ENCODE results near the gene GPHN. TPM values are rescaled to one million over a fixed set of nuclear protein-coding genes. Genes with fewer than 3 reads are reported as not detected.

The GPHN gene
- total and polyA plus RNA-seq, 10 of the 15 experiments (the other 5 are each of a cell fraction or from before 2014, with no cell fraction given) = 22.3 to 48.8 (median 33.1) TPM

DNA sequence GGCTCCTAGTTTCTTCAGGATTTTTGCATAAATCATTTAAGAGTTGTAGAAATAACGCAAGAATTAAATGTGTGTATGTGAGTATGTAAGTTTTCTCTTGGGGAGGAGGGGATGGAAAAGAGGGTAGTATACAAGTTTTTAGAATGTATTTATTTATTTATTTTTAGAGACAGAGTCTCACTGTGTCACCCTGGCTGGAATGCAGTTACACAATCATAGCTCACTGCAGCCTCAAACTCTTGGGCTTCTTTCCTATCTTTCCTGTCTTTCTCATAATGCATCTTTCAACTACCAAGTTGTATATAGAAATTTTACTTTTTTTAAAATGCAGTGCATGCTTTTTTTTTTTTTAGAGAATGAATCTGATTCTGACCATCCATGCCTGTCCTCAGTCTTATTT lies 412.2 kb downstream of the GPHN start:
- Histone ChIP-seq H3K36me3 (ENCODE audit: control insufficient read depth in 2 of 2, insufficient read depth in 2 of 2, low read length in 1 of 2) (no peaks in the 10 kb centered on the region; a peak in 1 of 4 replicates), H3K4me2 (ENCODE audit: control insufficient read depth, insufficient read depth) (no peak overlapping the region), H3K27me3 (replicated peaks in 1 of 2; ENCODE audit: control insufficient read depth in 2 of 2, insufficient read depth in 2 of 2, low read length in 1 of 2) (no peaks in the 10 kb centered on the region), H3K27ac (ENCODE audit: control insufficient read depth, insufficient read depth) (no peak overlapping the region), H4K20me1 (ENCODE audit: control insufficient read depth, insufficient read depth) (no peaks in the 10 kb centered on the region), H3K79me2 (ENCODE audit: control insufficient read depth, insufficient read depth, low read length) (no peaks in the 10 kb centered on the region), H3K4me1 (ENCODE audit: control insufficient read depth, insufficient read depth, low read length) (no peaks in the 10 kb centered on the region), H3K9me3 (replicated peaks; ENCODE audit: control insufficient read depth, insufficient read depth, low read length) (no peaks in the 10 kb centered on the region), H3K9ac (ENCODE audit: control insufficient read depth, insufficient read depth, low read length) (no peak overlapping the region), H2AFZ (ENCODE audit: control insufficient read depth, low read depth, low read length) (no peak overlapping the region), H3K4me3 (no peak overlapping the region)
- ChIA-PET RAD21 (ENCODE audit: unreplicated experiment) (no interaction called here), POLR2A (no interaction called here), SMC1A (ENCODE audit: uncharacterized antibody, unreplicated experiment) (no interaction called here), CTCF (interaction anchor here (0.7 kb wide), 1 partner anchor 10 kb away, joined by 3 read pairs; no protein-coding TSS in a partner anchor)
- in situ Hi-C loops (cut with MboI) (no loop called here), intact Hi-C loops (cut with micrococcal nuclease; ENCODE audit: unreplicated experiment) (no loop called here)
- DNase-seq (ENCODE audit: low read depth, low spot score) = no peak
- no peak for ATAC-seq
- no peak for TF ChIP-seq MTA3 (IDR thresholded peaks at IDR 0.05; ENCODE audit: borderline replicate concordance, low read length)
- TF ChIP-seq CHD2 (IDR thresholded peaks at IDR 0.05; ENCODE audit: borderline replicate concordance, low read depth, low read length) = no peak
- no peak for TF ChIP-seq PML (IDR thresholded peaks at IDR 0.05; ENCODE audit: low read length)
- TF ChIP-seq, protein P1, sequence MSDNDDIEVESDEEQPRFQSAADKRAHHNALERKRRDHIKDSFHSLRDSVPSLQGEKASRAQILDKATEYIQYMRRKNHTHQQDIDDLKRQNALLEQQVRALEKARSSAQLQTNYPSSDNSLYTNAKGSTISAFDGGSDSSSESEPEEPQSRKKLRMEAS (IDR thresholded peaks at IDR 0.05; ENCODE audit: low read depth, low read length) = no peak
- TF ChIP-seq ZNF274 (IDR thresholded peaks at IDR 0.05; ENCODE audit: insufficient read depth, insufficient read length) = no peak
- TF ChIP-seq EED (IDR thresholded peaks at IDR 0.05; ENCODE audit: low read depth) = no peak
- no peak for TF ChIP-seq NR2C2 (IDR thresholded peaks at IDR 0.05; ENCODE audit: borderline replicate concordance, control insufficient read depth, insufficient read length, low read depth)
- no peak for TF ChIP-seq MTA2 (IDR thresholded peaks at IDR 0.05; ENCODE audit: low read depth)
- no peak for TF ChIP-seq STAT3 (IDR thresholded peaks at IDR 0.05; ENCODE audit: low read depth, low read length)
- no peak for TF ChIP-seq ZBED1 (IDR thresholded peaks at IDR 0.05; ENCODE audit: borderline replicate concordance)
- TF ChIP-seq, protein P2, sequence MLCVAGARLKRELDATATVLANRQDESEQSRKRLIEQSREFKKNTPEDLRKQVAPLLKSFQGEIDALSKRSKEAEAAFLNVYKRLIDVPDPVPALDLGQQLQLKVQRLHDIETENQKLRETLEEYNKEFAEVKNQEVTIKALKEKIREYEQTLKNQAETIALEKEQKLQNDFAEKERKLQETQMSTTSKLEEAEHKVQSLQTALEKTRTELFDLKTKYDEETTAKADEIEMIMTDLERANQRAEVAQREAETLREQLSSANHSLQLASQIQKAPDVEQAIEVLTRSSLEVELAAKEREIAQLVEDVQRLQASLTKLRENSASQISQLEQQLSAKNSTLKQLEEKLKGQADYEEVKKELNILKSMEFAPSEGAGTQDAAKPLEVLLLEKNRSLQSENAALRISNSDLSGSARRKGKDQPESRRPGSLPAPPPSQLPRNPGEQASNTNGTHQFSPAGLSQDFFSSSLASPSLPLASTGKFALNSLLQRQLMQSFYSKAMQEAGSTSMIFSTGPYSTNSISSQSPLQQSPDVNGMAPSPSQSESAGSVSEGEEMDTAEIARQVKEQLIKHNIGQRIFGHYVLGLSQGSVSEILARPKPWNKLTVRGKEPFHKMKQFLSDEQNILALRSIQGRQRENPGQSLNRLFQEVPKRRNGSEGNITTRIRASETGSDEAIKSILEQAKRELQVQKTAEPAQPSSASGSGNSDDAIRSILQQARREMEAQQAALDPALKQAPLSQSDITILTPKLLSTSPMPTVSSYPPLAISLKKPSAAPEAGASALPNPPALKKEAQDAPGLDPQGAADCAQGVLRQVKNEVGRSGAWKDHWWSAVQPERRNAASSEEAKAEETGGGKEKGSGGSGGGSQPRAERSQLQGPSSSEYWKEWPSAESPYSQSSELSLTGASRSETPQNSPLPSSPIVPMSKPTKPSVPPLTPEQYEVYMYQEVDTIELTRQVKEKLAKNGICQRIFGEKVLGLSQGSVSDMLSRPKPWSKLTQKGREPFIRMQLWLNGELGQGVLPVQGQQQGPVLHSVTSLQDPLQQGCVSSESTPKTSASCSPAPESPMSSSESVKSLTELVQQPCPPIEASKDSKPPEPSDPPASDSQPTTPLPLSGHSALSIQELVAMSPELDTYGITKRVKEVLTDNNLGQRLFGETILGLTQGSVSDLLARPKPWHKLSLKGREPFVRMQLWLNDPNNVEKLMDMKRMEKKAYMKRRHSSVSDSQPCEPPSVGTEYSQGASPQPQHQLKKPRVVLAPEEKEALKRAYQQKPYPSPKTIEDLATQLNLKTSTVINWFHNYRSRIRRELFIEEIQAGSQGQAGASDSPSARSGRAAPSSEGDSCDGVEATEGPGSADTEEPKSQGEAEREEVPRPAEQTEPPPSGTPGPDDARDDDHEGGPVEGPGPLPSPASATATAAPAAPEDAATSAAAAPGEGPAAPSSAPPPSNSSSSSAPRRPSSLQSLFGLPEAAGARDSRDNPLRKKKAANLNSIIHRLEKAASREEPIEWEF (IDR thresholded peaks at IDR 0.05; ENCODE audit: insufficient replicate concordance, low read depth, low read length) = no peak
- no peak for TF ChIP-seq TCF12 (IDR thresholded peaks at IDR 0.05; ENCODE audit: low read depth, low read length)
- TF ChIP-seq DPF2 (IDR thresholded peaks at IDR 0.05) = no peak
- TF ChIP-seq, protein P3, sequence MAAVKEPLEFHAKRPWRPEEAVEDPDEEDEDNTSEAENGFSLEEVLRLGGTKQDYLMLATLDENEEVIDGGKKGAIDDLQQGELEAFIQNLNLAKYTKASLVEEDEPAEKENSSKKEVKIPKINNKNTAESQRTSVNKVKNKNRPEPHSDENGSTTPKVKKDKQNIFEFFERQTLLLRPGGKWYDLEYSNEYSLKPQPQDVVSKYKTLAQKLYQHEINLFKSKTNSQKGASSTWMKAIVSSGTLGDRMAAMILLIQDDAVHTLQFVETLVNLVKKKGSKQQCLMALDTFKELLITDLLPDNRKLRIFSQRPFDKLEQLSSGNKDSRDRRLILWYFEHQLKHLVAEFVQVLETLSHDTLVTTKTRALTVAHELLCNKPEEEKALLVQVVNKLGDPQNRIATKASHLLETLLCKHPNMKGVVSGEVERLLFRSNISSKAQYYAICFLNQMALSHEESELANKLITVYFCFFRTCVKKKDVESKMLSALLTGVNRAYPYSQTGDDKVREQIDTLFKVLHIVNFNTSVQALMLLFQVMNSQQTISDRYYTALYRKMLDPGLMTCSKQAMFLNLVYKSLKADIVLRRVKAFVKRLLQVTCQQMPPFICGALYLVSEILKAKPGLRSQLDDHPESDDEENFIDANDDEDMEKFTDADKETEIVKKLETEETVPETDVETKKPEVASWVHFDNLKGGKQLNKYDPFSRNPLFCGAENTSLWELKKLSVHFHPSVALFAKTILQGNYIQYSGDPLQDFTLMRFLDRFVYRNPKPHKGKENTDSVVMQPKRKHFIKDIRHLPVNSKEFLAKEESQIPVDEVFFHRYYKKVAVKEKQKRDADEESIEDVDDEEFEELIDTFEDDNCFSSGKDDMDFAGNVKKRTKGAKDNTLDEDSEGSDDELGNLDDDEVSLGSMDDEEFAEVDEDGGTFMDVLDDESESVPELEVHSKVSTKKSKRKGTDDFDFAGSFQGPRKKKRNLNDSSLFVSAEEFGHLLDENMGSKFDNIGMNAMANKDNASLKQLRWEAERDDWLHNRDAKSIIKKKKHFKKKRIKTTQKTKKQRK (IDR thresholded peaks at IDR 0.05; ENCODE audit: low read depth, low read length) = no peak
- no peak for TF ChIP-seq RAD21 (IDR thresholded peaks at IDR 0.05; ENCODE audit: insufficient read depth, low read depth, low read length)
- TF ChIP-seq ZNF384 (IDR thresholded peaks at IDR 0.05; ENCODE audit: borderline replicate concordance, low read depth, low read length) = no peak
- FAIRE-seq = no peak
- BruUV-seq (replicated peaks) = no TSS peak
- 100% methylated on average over 1 of the region's 1 CpG for WGBS (ENCODE audit: insufficient coverage, insufficient replicate concordance, low lambda C conversion rate, missing lambda C conversion rate)
